ENCODE results near the gene LRPAP1.

LRPAP1 gene

GRCh38 chr4:3486541-3487540 lies 45.4 kb downstream of the LRPAP1 start:
- WGBS, result 69% methylated on average over 25 of the region's 25 CpGs
- peaks cover 10% of the 10 kb centered on the region for H3K4me1 ChIP-seq (ENCODE audit: insufficient read depth, low read length)
- no peak overlapping the region for H3K27ac ChIP-seq (ENCODE audit: low read depth, low read length)
- H3K36me3 ChIP-seq (ENCODE audit: insufficient read depth, low read length), result no peaks in the 10 kb centered on the region
- no peaks in the 10 kb centered on the region for H3K9me3 ChIP-seq (ENCODE audit: insufficient read depth, low read depth, low read length)
- peaks cover 94% of the 10 kb centered on the region for H3K27me3 ChIP-seq (ENCODE audit: insufficient read depth, low read length)
- H3K9ac ChIP-seq (ENCODE audit: low read depth, low read length), result no peak overlapping the region
- H3K4me3 ChIP-seq (ENCODE audit: low read length), result no peak overlapping the region

- Histone ChIP-seq H3K4me3 (ENCODE audit: low read length) (no peak overlapping the region), H3K36me3 (ENCODE audit: insufficient read depth, low read length) (no peaks in the 10 kb centered on the region), H3K4me1 (ENCODE audit: insufficient read depth, low read length) (peaks cover 16% of the 10 kb centered on the region), H3K9ac (ENCODE audit: low read depth, low read length) (no peak overlapping the region), H3K27me3 (ENCODE audit: insufficient read depth, low read length) (peaks cover 91% of the 10 kb centered on the region), H3K27ac (ENCODE audit: low read depth, low read length) (no peak overlapping the region), H3K9me3 (ENCODE audit: insufficient read depth, low read depth, low read length) (no peaks in the 10 kb centered on the region)
- WGBS, result 88% methylated on average over 24 of the region's 25 CpGs
Measured at GRCh38 chr4:3485886-3486540, 46.2 kb downstream of the LRPAP1 start.

GRCh38 chr4:3485011-3485791 lies 47.0 kb downstream of the LRPAP1 start:
- Histone ChIP-seq H3K4me1 (ENCODE audit: insufficient read depth, low read length) (peaks cover 20% of the 10 kb centered on the region), H3K9ac (ENCODE audit: low read depth, low read length) (no peak overlapping the region), H3K27ac (ENCODE audit: low read depth, low read length) (no peak overlapping the region), H3K36me3 (ENCODE audit: insufficient read depth, low read length) (no peaks in the 10 kb centered on the region), H3K27me3 (ENCODE audit: insufficient read depth, low read length) (peaks cover 83% of the 10 kb centered on the region), H3K4me3 (ENCODE audit: low read length) (no peak overlapping the region), H3K9me3 (ENCODE audit: insufficient read depth, low read depth, low read length) (no peaks in the 10 kb centered on the region)
- WGBS, result 52% methylated on average over 36 of the region's 36 CpGs

- no peak overlapping the region for H3K4me3 ChIP-seq (ENCODE audit: low read length)
- no peak overlapping the region for H3K9ac ChIP-seq (ENCODE audit: low read depth, low read length)
- no peak overlapping the region for H3K27ac ChIP-seq (ENCODE audit: low read depth, low read length)
- H3K36me3 ChIP-seq (ENCODE audit: insufficient read depth, low read length), result no peaks in the 10 kb centered on the region
- H3K9me3 ChIP-seq (ENCODE audit: insufficient read depth, low read depth, low read length), result no peaks in the 10 kb centered on the region
- peaks cover 75% of the 10 kb centered on the region for H3K27me3 ChIP-seq (ENCODE audit: insufficient read depth, low read length)
- 74% methylated on average over 45 of the region's 45 CpGs for WGBS
- peaks cover 20% of the 10 kb centered on the region for H3K4me1 ChIP-seq (ENCODE audit: insufficient read depth, low read length)
Measured at GRCh38 chr4:3484057-3484973, 47.9 kb downstream of the LRPAP1 start.

GRCh38 chr4:3483471-3483921 lies 48.7 kb downstream of the LRPAP1 start:
- H3K9me3 ChIP-seq (ENCODE audit: insufficient read depth, low read depth, low read length), result no peaks in the 10 kb centered on the region
- H3K4me3 ChIP-seq (ENCODE audit: low read length), result no peak overlapping the region
- H3K9ac ChIP-seq (ENCODE audit: low read depth, low read length), result no peak overlapping the region
- H3K4me1 ChIP-seq (ENCODE audit: insufficient read depth, low read length), result peaks cover 20% of the 10 kb centered on the region
- WGBS, result 87% methylated on average over 23 of the region's 23 CpGs
- peaks cover 75% of the 10 kb centered on the region for H3K27me3 ChIP-seq (ENCODE audit: insufficient read depth, low read length)
- no peaks in the 10 kb centered on the region for H3K36me3 ChIP-seq (ENCODE audit: insufficient read depth, low read length)
- no peak overlapping the region for H3K27ac ChIP-seq (ENCODE audit: low read depth, low read length)

- WGBS, result 91% methylated on average over 12 of the region's 12 CpGs
- Histone ChIP-seq H3K36me3 (ENCODE audit: insufficient read depth, low read length) (no peaks in the 10 kb centered on the region), H3K27me3 (ENCODE audit: insufficient read depth, low read length) (peaks cover 67% of the 10 kb centered on the region), H3K9ac (ENCODE audit: low read depth, low read length) (no peak overlapping the region), H3K27ac (ENCODE audit: low read depth, low read length) (no peak overlapping the region), H3K9me3 (ENCODE audit: insufficient read depth, low read depth, low read length) (no peaks in the 10 kb centered on the region), H3K4me1 (ENCODE audit: insufficient read depth, low read length) (peaks cover 20% of the 10 kb centered on the region), H3K4me3 (ENCODE audit: low read length) (no peak overlapping the region)
Measured at GRCh38 chr4:3482707-3483106, 49.5 kb downstream of the LRPAP1 start.

- Histone ChIP-seq H3K9ac (ENCODE audit: low read depth, low read length) (no peak overlapping the region), H3K27ac (ENCODE audit: low read depth, low read length) (no peak overlapping the region), H3K36me3 (ENCODE audit: insufficient read depth, low read length) (no peaks in the 10 kb centered on the region), H3K4me3 (ENCODE audit: low read length) (no peak overlapping the region), H3K9me3 (ENCODE audit: insufficient read depth, low read depth, low read length) (no peaks in the 10 kb centered on the region), H3K4me1 (ENCODE audit: insufficient read depth, low read length) (peaks cover 20% of the 10 kb centered on the region), H3K27me3 (ENCODE audit: insufficient read depth, low read length) (peaks cover 65% of the 10 kb centered on the region)
- 54% methylated on average over 19 of the region's 19 CpGs for WGBS
Measured at GRCh38 chr4:3481783-3482393, 50.3 kb downstream of the LRPAP1 start.

GRCh38 chr4:3481113-3481531 lies 51.1 kb downstream of the LRPAP1 start:
- WGBS, result 2% methylated on average over 5 of the region's 5 CpGs
- Histone ChIP-seq H3K27ac (ENCODE audit: low read depth, low read length) (no peak overlapping the region; the same call in 1 of the 2 replicates), H3K9ac (ENCODE audit: low read depth, low read length) (no peak overlapping the region), H3K36me3 (ENCODE audit: insufficient read depth, low read length) (no peaks in the 10 kb centered on the region), H3K27me3 (ENCODE audit: insufficient read depth, low read length) (peaks cover 63% of the 10 kb centered on the region), H3K9me3 (ENCODE audit: insufficient read depth, low read depth, low read length) (no peaks in the 10 kb centered on the region), H3K4me3 (ENCODE audit: low read length) (peak overlapping the region; percentile 15; the same call in 1 of the 2 replicates), H3K4me1 (ENCODE audit: insufficient read depth, low read length) (peaks cover 20% of the 10 kb centered on the region)

GRCh38 chr4:3480528-3481112 lies 51.6 kb downstream of the LRPAP1 start:
- peaks cover 18% of the 10 kb centered on the region for H3K4me1 ChIP-seq (ENCODE audit: insufficient read depth, low read length)
- H3K9ac ChIP-seq (ENCODE audit: low read depth, low read length), result no peak overlapping the region
- H3K27ac ChIP-seq (ENCODE audit: low read depth, low read length), result peak overlapping the region; percentile 73; the same call in 1 of the 2 replicates
- no peaks in the 10 kb centered on the region for H3K36me3 ChIP-seq (ENCODE audit: insufficient read depth, low read length)
- peaks cover 59% of the 10 kb centered on the region for H3K27me3 ChIP-seq (ENCODE audit: insufficient read depth, low read length)
- 2% methylated on average over 17 of the region's 17 CpGs for WGBS
- no peaks in the 10 kb centered on the region for H3K9me3 ChIP-seq (ENCODE audit: insufficient read depth, low read depth, low read length)
- peak overlapping the region; percentile 15; the same call in 1 of the 2 replicates for H3K4me3 ChIP-seq (ENCODE audit: low read length)
